Activated naive CD4-positive, alpha-beta T cell treated with anti-CD3 and anti-CD28 coated beads, Interleukin-2, amount 10 ng/mL, durations not matched to agents 7 days and 5 days (primary cell): Measurements from ENCODE around the gene ATP1A2.

Experiments
- CTCF ChIA-PET: fragments of 350-600 bp; sonication (Branson Sonifier 250); formaldehyde crosslinking; loops from one replicate; lab custom pipeline; 2021; ENCODE audit warnings: antibody characterized with exemption; lab: Charles Lee
- DNase-seq: peaks from one replicate; pipeline ENCODE4 v3.0.0-alpha.2; 2020
- H3K27ac Mint-ChIP-seq: one replicate; pipeline ENCODE4 v1.8.0; 2021; ENCODE audit warnings: mild to moderate bottlenecking, moderate library complexity, mixed read lengths
- H3K27me3 Mint-ChIP-seq: one replicate; pipeline ENCODE4 v1.8.0; 2021; ENCODE audit warnings: mild to moderate bottlenecking, mixed read lengths
- H3K36me3 Mint-ChIP-seq: one replicate; pipeline ENCODE4 v1.8.0; 2021; ENCODE audit warnings: mixed read lengths
- H3K4me1 Mint-ChIP-seq: one replicate; pipeline ENCODE4 v1.8.0; 2021; ENCODE audit warnings: mixed read lengths
- H3K4me3 Mint-ChIP-seq: one replicate; pipeline ENCODE4 v1.8.0; 2021; ENCODE audit warnings: mild to moderate bottlenecking, moderate library complexity, mixed read lengths
- H3K9me3 Mint-ChIP-seq: one replicate; pipeline ENCODE4 v1.8.0; 2021; ENCODE audit warnings: mixed read lengths

ATP1A2 gene

DNA sequence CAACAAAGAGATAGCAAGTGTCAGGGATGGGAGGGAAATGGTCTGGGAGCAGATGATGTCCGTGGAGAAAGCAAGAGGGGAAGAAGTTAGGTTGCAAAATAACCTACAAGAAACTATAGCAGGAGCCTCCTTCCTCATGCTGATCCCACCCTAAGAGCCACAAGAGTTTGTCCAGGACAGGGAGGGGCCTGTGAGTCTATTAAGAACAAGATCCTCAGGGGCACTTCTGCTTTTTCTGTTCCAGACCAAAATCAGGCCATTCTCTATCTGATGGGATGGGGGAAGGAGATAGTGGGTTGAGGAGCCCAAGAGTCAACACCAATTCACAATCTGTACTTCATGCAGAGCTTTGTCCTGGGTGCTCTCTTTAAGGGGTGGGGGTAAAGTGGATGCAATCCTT lies 28.1 kb downstream of the ATP1A2 start:
- no peak overlapping the region for H3K4me3 Mint-ChIP-seq
- CTCF ChIA-PET, result no interaction called here

DNA sequence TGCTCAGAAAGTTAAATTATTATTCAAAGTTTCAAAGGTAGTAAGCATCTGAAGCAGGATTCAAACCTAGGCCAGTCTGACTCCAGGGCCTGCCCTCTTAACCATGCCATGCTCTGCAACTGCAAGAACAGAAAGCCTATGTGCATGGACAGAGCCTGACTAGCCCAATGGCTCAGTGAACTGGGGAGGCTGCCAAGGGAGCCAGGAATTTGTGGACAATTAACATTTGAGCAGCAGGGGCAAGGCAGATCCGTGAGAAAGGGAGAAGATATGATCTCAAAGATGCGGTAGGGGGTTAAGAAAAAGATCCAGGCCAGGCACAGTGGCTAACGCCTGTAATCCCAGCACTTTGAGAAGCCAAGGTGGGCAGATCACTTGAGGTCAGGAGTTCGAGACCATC lies 29.4 kb downstream of the ATP1A2 start:
- no peak for DNase-seq
- Mint-ChIP-seq H3K27ac (no peak overlapping the region), H3K27me3 (peaks cover 39% of the 10 kb centered on the region), H3K9me3 (no peaks in the 10 kb centered on the region), H3K4me3 (no peak overlapping the region), H3K4me1 (no peaks in the 10 kb centered on the region), H3K36me3 (no peaks in the 10 kb centered on the region)
- CTCF ChIA-PET, result no interaction called here

More for the DNA sequence above, 28.1 kb downstream of the ATP1A2 start:
- DNase-seq, result no peak
- Mint-ChIP-seq H3K27ac (no peak overlapping the region), H3K9me3 (no peaks in the 10 kb centered on the region), H3K36me3 (no peaks in the 10 kb centered on the region), H3K4me1 (no peaks in the 10 kb centered on the region), H3K27me3 (peaks cover 41% of the 10 kb centered on the region)

DNA sequence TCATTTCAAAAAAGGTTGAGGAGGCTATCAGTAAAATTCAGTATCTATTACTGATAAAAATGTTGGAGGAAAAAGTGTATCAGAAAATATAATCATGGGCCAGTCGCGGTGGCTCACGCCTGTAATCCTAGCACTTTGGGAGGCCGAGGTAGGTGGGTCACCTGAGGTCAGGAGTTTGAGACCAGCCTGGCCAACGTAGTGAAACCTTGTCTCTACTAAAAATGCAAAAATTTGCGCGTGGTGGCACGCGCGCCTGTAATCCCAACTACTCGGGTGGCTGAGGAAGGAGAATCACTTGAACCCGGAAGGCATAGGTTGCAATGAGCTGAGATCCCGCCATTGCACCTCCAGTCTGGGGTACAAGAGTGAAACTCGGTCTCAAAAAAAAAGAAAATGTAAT lies 30.5 kb downstream of the ATP1A2 start:
- Mint-ChIP-seq H3K27me3 (peaks cover 38% of the 10 kb centered on the region), H3K27ac (no peak overlapping the region), H3K4me3 (no peak overlapping the region), H3K9me3 (no peaks in the 10 kb centered on the region), H3K36me3 (no peaks in the 10 kb centered on the region), H3K4me1 (no peaks in the 10 kb centered on the region)
- CTCF ChIA-PET, result no interaction called here
- no peak for DNase-seq

DNA sequence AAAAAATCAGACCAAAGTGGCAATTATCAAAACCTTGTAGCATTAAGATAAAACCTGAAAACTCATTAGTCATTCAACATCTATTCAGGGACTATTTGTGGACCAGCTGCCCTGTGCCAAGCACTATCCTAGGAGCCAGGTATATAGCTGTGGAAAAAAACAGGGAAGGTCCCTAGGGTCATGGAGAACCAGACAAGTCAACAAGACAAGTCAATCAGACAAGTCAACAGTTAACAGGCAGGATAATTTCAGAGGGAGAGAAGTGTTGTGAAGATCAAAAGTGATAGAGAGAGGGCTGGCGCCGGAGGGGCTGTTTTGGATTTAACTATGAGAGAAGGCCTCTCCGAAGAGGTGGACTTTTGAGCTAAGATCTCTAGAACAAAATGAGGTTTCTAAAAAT lies 32.6 kb downstream of the ATP1A2 start:
- H3K4me1 Mint-ChIP-seq, result no peaks in the 10 kb centered on the region
- H3K27me3 Mint-ChIP-seq, result peaks cover 34% of the 10 kb centered on the region
- no peaks in the 10 kb centered on the region for H3K9me3 Mint-ChIP-seq
- no peak overlapping the region for H3K27ac Mint-ChIP-seq
- no peaks in the 10 kb centered on the region for H3K36me3 Mint-ChIP-seq
- CTCF ChIA-PET, result interaction anchor here (0.8 to 0.9 kb wide), 3 partner anchors 11 to 53 kb away, joined by 3 read pairs; no protein-coding TSS in a partner anchor
- no peak for DNase-seq
- no peak overlapping the region for H3K4me3 Mint-ChIP-seq

DNA sequence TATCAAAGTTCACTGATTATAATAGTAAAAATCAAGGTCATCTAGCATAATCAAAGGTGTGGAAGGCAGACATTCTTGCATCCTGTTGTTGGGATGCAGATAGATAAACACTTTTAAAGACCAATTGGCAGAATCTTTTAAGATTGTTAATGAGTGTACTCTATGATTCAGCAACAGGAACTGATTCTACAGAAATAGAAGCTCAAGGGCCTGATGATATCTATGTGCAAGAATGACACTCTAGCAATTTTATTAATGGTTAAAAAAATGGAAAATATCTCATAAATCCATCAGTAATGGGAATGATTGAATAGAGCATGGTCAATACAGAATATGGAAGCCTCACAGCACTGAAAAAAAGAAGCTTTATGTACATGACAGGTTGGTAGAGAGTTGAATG lies 33.7 kb downstream of the ATP1A2 start:
- CTCF ChIA-PET, result no interaction called here
- peaks cover 31% of the 10 kb centered on the region for H3K27me3 Mint-ChIP-seq
- DNase-seq, result no peak
- no peaks in the 10 kb centered on the region for H3K4me1 Mint-ChIP-seq
- no peak overlapping the region for H3K4me3 Mint-ChIP-seq
- H3K9me3 Mint-ChIP-seq, result no peaks in the 10 kb centered on the region
- no peaks in the 10 kb centered on the region for H3K36me3 Mint-ChIP-seq
- no peak overlapping the region for H3K27ac Mint-ChIP-seq

DNA sequence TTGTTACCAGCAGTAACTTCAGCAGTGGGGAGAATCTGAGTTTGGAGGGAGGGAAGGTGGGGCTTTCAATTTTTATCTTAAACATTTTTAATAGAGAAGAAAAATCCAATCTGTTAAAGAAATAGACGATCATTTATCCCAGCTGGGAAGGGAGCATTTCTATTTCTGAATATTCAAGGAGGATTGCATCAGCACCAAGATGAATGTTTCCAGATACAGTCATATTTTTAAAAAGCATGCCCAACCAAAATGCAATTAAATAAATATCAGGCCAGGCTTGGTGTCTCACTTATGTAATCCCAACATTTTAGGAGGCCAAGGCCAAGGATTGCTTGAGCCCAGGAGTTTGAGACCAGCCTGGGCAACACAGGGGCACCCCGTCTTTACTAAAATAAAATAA lies 34.2 kb downstream of the ATP1A2 start:
- Mint-ChIP-seq H3K27me3 (peaks cover 31% of the 10 kb centered on the region), H3K9me3 (no peaks in the 10 kb centered on the region), H3K36me3 (no peaks in the 10 kb centered on the region), H3K27ac (no peak overlapping the region), H3K4me1 (no peaks in the 10 kb centered on the region), H3K4me3 (no peak overlapping the region)
- DNase-seq, result no peak
- CTCF ChIA-PET, result no interaction called here

DNA sequence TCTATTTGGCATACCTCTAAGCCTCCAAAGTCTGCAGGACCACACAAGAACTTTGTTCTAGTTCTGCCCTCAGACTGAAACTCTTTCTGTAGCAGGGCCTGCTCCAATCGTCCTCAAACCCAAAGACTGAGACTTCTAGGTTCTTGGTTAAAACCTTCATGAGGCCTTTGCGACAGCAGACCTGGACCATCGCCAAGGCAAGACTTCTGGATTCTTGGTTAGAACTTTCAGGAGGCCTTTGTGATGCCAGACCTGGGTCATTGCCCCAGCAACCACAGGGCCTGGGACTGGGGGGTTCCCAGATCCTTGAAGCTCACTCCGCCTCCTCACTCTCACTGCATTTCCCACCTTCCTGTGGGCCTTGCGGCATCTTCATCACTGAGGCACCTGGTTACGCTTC lies 35.7 kb downstream of the ATP1A2 start, which contains the start of gene ATP1A4:
ATP1A4 (plus strand) TSS at position 301 of the 400 bp plus-strand sequence. CDS start 438 bp downstream, outside the sequence.
- H3K9me3 Mint-ChIP-seq, result no peaks in the 10 kb centered on the region
- no peak within 1 kb of the TSS for H3K4me3 Mint-ChIP-seq
- H3K36me3 Mint-ChIP-seq, result no peaks in the 10 kb centered on the region
- CTCF ChIA-PET, result no interaction called here
- no peak within 1 kb of the TSS for H3K27ac Mint-ChIP-seq
- no peaks in the 10 kb centered on the region for H3K4me1 Mint-ChIP-seq
- H3K27me3 Mint-ChIP-seq, result peaks cover 31% of the 10 kb centered on the region
- DNase-seq, result no peak

DNA sequence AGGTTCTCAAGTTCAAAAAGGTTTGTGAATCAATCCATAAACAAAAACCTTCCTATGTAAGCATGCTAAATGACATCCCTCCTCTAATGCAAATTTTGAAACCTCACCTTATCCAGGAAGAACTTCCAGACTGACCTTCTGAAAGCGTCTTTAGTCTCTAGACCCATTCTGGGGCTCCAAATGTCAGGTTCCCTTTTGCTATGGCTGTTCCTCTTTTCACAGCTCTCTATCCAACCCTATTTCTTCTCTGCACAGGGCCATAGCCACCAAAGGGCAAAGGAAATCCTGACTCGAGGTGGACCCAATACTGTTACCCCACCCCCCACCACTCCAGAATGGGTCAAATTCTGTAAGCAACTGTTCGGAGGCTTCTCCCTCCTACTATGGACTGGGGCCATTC lies 39.2 kb downstream of the ATP1A2 start:
- Mint-ChIP-seq H3K9me3 (no peaks in the 10 kb centered on the region), H3K36me3 (no peaks in the 10 kb centered on the region), H3K27ac (no peak overlapping the region), H3K4me1 (no peaks in the 10 kb centered on the region), H3K27me3 (peaks cover 42% of the 10 kb centered on the region), H3K4me3 (no peak overlapping the region)
- no peak for DNase-seq
- CTCF ChIA-PET, result no interaction called here

DNA sequence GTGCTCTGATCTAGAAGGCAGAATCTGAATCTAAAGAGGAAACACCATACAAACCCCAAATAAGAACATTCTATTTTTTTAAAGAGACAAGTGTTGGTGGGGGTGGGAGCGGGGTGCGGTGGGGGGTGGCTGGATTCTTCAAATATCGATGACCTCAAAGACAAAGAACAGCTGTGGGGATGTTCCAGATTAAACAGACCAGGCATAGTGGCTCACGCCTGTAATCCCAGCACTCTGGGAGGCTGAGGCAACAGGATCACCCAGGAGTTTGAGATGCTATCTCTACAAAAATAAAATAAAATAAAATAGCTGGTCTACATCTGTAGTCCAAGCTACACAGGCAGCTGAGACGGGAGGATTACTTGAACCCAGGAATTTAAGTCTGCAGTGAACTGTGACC lies 40.8 kb downstream of the ATP1A2 start:
- no peaks in the 10 kb centered on the region for H3K9me3 Mint-ChIP-seq
- no peak overlapping the region for H3K27ac Mint-ChIP-seq
- DNase-seq, result no peak
- H3K36me3 Mint-ChIP-seq, result no peaks in the 10 kb centered on the region
- H3K27me3 Mint-ChIP-seq, result peaks cover 42% of the 10 kb centered on the region
- H3K4me3 Mint-ChIP-seq, result no peak overlapping the region
- H3K4me1 Mint-ChIP-seq, result no peaks in the 10 kb centered on the region
- CTCF ChIA-PET, result interaction anchor here (1.1 kb wide), 1 partner anchor 36 kb away, joined by 4 read pairs; no protein-coding TSS in a partner anchor

DNA sequence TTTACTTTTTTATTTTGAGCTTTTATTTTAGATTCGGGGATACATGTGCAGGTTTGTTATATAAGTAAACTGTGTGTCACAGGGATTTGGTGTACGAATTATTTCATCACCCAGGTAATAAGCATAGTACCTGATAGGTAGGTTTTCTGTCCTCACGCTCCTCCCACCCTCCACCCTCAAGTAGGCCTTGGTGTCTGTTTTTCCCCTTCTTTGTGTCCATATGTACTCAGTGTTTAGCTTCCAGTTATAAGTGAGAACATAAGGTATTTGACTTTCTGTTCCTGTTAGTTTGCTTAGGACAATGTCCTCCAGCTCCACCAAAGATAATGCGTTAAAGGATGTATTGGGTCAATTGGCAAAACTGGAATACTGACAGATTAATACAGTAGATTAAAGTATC lies 41.6 kb downstream of the ATP1A2 start:
- no peak for DNase-seq
- H3K27me3 Mint-ChIP-seq, result peaks cover 38% of the 10 kb centered on the region
- no peaks in the 10 kb centered on the region for H3K9me3 Mint-ChIP-seq
- H3K4me1 Mint-ChIP-seq, result no peaks in the 10 kb centered on the region
- no peak overlapping the region for H3K4me3 Mint-ChIP-seq
- CTCF ChIA-PET, result no interaction called here
- H3K36me3 Mint-ChIP-seq, result no peaks in the 10 kb centered on the region
- H3K27ac Mint-ChIP-seq, result no peak overlapping the region

DNA sequence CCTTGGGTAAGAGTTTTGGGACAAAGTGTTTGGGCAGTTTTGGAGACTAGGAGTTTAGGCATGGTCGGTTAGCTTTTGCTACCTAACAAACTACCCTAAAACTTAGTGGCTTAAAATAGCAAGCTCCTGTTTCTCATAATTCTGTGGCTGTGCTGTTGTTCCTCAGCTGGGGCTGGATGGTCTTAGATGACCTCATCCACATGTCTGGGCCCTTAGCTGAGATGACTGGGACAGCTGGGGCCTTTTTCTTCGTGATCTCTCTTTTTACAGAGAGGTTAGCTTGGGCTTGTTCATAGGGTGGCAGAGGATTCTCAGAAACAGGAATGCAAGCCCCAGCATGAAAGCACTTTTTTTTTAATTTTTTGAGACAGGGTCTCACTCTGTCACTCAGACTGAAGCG lies 42.5 kb downstream of the ATP1A2 start:
- Mint-ChIP-seq H3K27me3 (peaks cover 35% of the 10 kb centered on the region), H3K9me3 (no peaks in the 10 kb centered on the region), H3K27ac (no peak overlapping the region), H3K4me1 (no peaks in the 10 kb centered on the region), H3K36me3 (no peaks in the 10 kb centered on the region), H3K4me3 (no peak overlapping the region)
- CTCF ChIA-PET, result interaction anchor here (1.8 kb wide), 1 partner anchor 94 kb away, joined by 7 read pairs; no protein-coding TSS in a partner anchor
- DNase-seq, result no peak

DNA sequence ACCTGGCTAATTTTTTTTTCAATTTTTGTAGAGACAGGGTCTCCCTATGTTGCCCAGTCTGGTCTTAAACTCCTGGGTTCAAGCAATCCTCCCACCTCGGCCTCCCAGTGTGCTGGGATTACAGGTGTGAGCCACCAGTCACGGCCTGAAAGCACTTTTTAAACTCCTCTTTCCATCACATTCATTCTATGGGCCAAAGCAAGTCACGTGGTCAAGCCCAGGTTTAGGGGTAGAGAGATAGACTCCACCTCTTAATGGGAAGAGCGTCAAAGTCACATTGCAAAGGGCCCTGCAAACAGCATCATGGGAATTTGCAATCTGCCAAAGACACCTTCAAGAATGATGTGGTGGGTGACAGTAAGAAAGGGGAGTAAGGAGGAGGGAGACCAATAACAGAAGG lies 43.0 kb downstream of the ATP1A2 start:
- CTCF ChIA-PET, result interaction anchor here (1.4 to 1.8 kb wide), 3 partner anchors 35 to 218 kb away, joined by 3 to 7 read pairs (median 5); no protein-coding TSS in a partner anchor
- Mint-ChIP-seq H3K4me3 (no peak overlapping the region), H3K27me3 (peaks cover 34% of the 10 kb centered on the region), H3K36me3 (no peaks in the 10 kb centered on the region), H3K9me3 (no peaks in the 10 kb centered on the region), H3K27ac (no peak overlapping the region), H3K4me1 (no peaks in the 10 kb centered on the region)
- DNase-seq, result no peak

DNA sequence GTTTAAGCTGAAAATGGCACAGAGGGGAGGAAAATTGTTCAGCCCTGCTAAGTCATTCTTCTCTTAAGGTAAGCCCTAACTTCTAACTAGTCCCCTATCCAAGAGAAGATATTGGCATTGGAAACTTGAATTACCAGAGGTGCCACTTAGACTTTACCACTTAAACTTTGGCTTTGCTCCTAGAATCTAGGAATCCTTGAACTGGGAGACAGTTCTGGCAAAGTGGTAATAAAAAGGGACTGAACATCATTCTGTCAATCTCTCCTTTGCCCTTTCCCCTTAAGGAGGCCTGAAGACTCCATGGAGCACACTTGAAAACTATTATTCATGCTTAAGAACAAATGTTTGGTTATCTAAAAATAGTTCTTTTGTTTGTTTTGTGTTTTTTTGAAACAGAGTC lies 44.3 kb downstream of the ATP1A2 start:
- no peak for DNase-seq
- no peaks in the 10 kb centered on the region for H3K36me3 Mint-ChIP-seq
- no peaks in the 10 kb centered on the region for H3K9me3 Mint-ChIP-seq
- CTCF ChIA-PET, result interaction anchor here (0.5 to 1.8 kb wide), 5 partner anchors 21 to 217 kb away, joined by 3 to 7 read pairs (median 3); no protein-coding TSS in a partner anchor
- no peak overlapping the region for H3K4me3 Mint-ChIP-seq
- no peaks in the 10 kb centered on the region for H3K4me1 Mint-ChIP-seq
- H3K27ac Mint-ChIP-seq, result no peak overlapping the region
- H3K27me3 Mint-ChIP-seq, result peaks cover 37% of the 10 kb centered on the region

DNA sequence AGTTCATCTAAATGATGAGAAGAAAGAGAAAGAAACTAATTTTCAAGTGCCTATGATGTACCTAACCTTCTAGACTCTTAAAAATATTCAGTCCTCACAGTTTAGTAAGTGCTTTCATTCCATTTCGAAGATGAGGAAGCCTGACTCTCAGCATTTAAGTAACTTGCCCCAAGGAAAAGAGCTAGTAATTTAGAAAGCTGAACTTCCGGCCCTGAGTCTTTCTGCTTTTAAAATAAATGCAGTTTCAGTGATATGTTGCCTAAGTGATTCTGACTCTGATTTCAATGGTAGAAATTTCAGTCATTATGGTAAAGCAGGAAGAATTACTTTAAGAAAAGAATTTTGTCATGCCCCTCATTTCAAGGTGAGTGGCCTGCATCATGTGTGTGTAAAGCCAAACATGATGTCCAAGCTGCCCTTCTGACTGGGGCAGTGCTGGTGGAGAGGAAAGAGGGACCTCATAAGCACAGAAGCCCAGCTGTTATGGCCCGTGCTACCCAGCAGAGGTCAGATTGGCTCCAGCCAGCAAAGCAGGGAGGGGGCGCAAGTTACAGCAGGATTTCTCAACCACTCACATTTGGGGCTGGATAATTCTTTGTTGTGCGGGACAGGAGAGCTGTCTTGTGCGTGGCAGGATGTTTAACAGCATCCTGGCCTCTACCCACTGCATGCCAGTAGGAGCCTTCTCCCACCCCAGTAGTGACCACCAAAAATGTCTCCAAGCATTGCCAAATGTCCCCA lies 46.6 kb downstream of the ATP1A2 start:
- CTCF ChIA-PET, result interaction anchor here (0.9 kb wide), 1 partner anchor 57 kb away, joined by 3 read pairs; no protein-coding TSS in a partner anchor
- DNase-seq, result no peak
- H3K27ac Mint-ChIP-seq, result no peak overlapping the region
- no peaks in the 10 kb centered on the region for H3K9me3 Mint-ChIP-seq
- H3K4me1 Mint-ChIP-seq, result no peaks in the 10 kb centered on the region
- no peak overlapping the region for H3K4me3 Mint-ChIP-seq
- H3K27me3 Mint-ChIP-seq, result peaks cover 46% of the 10 kb centered on the region
- no peaks in the 10 kb centered on the region for H3K36me3 Mint-ChIP-seq

DNA sequence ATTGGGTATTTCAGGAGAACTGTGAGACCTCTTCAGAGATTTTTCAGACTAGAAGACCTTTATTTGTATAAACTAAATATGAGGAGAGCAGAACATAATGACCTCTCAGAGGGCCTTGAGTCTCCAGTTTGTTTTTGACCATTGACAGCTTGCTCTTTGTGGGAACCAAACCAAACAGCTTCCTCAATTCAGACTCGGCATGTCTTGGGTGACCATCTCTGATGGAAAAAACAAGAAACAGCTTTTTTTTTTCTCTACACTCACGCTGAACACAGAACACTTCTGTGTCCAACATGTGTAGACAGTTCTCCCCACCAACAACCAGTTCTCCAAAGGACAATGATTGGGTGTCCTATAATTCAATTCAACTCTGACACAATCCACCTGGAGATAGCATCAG lies 47.4 kb downstream of the ATP1A2 start:
- no peak overlapping the region for H3K4me3 Mint-ChIP-seq
- no peaks in the 10 kb centered on the region for H3K36me3 Mint-ChIP-seq
- no peaks in the 10 kb centered on the region for H3K4me1 Mint-ChIP-seq
- no peak for DNase-seq
- H3K27me3 Mint-ChIP-seq, result peaks cover 52% of the 10 kb centered on the region
- no peak overlapping the region for H3K27ac Mint-ChIP-seq
- no peaks in the 10 kb centered on the region for H3K9me3 Mint-ChIP-seq
- CTCF ChIA-PET, result no interaction called here
